Cardiac muscle cell (in vitro differentiated cells and primary cell): ENCODE data around the gene AXIN1. TPM values are rescaled to one million over a fixed set of nuclear protein-coding genes. Genes with fewer than 3 reads are reported as not detected.

ENCODE experiments used
- DNase-seq, 2 donors: peaks; one replicate each; pipeline versions ENCODE4 v3.0.0 to v3.0.0-alpha.2; 2010 to 2017; ENCODE audit warnings: low read depth in 1 of 2, low spot score in 1 of 2
- H3K27ac ChIP-seq: fragments of 200-600 bp; sonication (generic); 2 replicates; pipeline ENCODE4 v1.5.1; 2016
- H3K27me3 ChIP-seq: fragments of 200-600 bp; sonication (generic); 2 replicates; pipeline ENCODE4 v1.6.0; 2016; ENCODE audit warnings: control low read depth
- H3K36me3 ChIP-seq: fragments of 200-600 bp; sonication (generic); 2 replicates; pipeline ENCODE4 v1.5.1; 2016; ENCODE audit warnings: control low read depth
- H3K4me1 ChIP-seq: fragments of 200-600 bp; sonication (generic); 2 replicates; pipeline ENCODE4 v1.8.1; 2017; ENCODE audit warnings: low read depth, mild to moderate bottlenecking, mixed run types
- H3K4me3 ChIP-seq: fragments of 200-600 bp; sonication (generic); 2 replicates; pipeline ENCODE4 v1.5.1; 2016; ENCODE audit warnings: mild to moderate bottlenecking
- H3K9me3 ChIP-seq: fragments of 200-600 bp; sonication (generic); 2 replicates; pipeline ENCODE4 v1.5.1; 2017; ENCODE audit warnings: low read depth, mild to moderate bottlenecking, control low read depth
- CTCF ChIP-seq: IDR thresholded peaks from 2 replicates; pipeline ENCODE4 v1.5.1; 2012; ENCODE audit warnings: low read depth, mild to moderate bottlenecking, low read length
- polyA plus RNA-seq: library from polyadenylated mRNA; unstranded; fragments of >200 nt; fragmentation: Nextera tagmentation; extraction: Ambion mirVana; gene quantifications from 2 replicates; pipeline ENCODE4 v1.2.1, GENCODE V29; 2016
- total RNA-seq: library from RNA; depleted of rRNA; stranded (reverse); fragments of >200 nt; gene quantifications from 2 replicates; pipeline ENCODE4 v1.2.3, GENCODE V29; 2016

Gene AXIN1
- total and polyA plus RNA-seq, 2 experiments from 2014 or later = 16.5 to 49.7 TPM

- Histone ChIP-seq H3K27ac (no peak overlapping the region), H3K27me3 (no peaks in the 10 kb centered on the region), H3K9me3 (no peaks in the 10 kb centered on the region), H3K4me1 (peaks cover 3% of the 10 kb centered on the region), H3K4me3 (no peak overlapping the region), H3K36me3 (no peaks in the 10 kb centered on the region)
- no peak for DNase-seq
- no peak for TF ChIP-seq CTCF
These were observed 44.7 kb downstream of the AXIN1 start for GRCh38 chr16:307691-308312.

- H3K27ac ChIP-seq = no peak overlapping the region
- H3K36me3 ChIP-seq = no peaks in the 10 kb centered on the region
- no peak for TF ChIP-seq CTCF
These were observed 45.6 kb downstream of the AXIN1 start for GRCh38 chr16:306911-307370.

GRCh38 chr16:305916-306626, 46.5 kb downstream of the AXIN1 start:
- peaks cover 3% of the 10 kb centered on the region for H3K4me1 ChIP-seq
- no peaks in the 10 kb centered on the region for H3K27me3 ChIP-seq
- H3K36me3 ChIP-seq = no peaks in the 10 kb centered on the region
- H3K9me3 ChIP-seq = no peaks in the 10 kb centered on the region
- TF ChIP-seq CTCF = no peak
- no peak overlapping the region for H3K27ac ChIP-seq
- no peak for DNase-seq
- H3K4me3 ChIP-seq = no peak overlapping the region

More at GRCh38 chr16:306911-307370, 45.6 kb downstream of the AXIN1 start:
- Histone ChIP-seq H3K27me3 (no peaks in the 10 kb centered on the region), H3K9me3 (no peaks in the 10 kb centered on the region), H3K4me3 (no peak overlapping the region), H3K4me1 (peaks cover 3% of the 10 kb centered on the region)
- no peak for DNase-seq

- H3K4me1 ChIP-seq = peaks cover 3% of the 10 kb centered on the region
- H3K27me3 ChIP-seq = no peaks in the 10 kb centered on the region
- no peaks in the 10 kb centered on the region for H3K9me3 ChIP-seq
- H3K4me3 ChIP-seq = no peak overlapping the region
- DNase-seq = peak in 1 of 2 donors; percentile 17
- no peaks in the 10 kb centered on the region for H3K36me3 ChIP-seq
- no peak overlapping the region for H3K27ac ChIP-seq
- no peak for TF ChIP-seq CTCF
These were observed 48.6 kb downstream of the AXIN1 start for GRCh38 chr16:303760-304505.

GRCh38 chr16:301950-302349, 50.6 kb downstream of the AXIN1 start:
- no peak for DNase-seq
- peaks cover 3% of the 10 kb centered on the region for H3K4me1 ChIP-seq
- H3K4me3 ChIP-seq = no peak overlapping the region
- no peaks in the 10 kb centered on the region for H3K9me3 ChIP-seq
- no peaks in the 10 kb centered on the region for H3K27me3 ChIP-seq
- no peak overlapping the region for H3K27ac ChIP-seq
- H3K36me3 ChIP-seq = no peaks in the 10 kb centered on the region
- no peak for TF ChIP-seq CTCF
